Measurements from ENCODE around the gene OR10C1.

GRCh38 chr6:29419516-29419915 lies 19.6 kb upstream of the OR10C1 start:
- TF ChIP-seq ZFP3 (tag by site-specific recombination; IDR thresholded peaks at IDR 0.05; ENCODE audit: low read depth) (no peak), CTCF (tag by site-specific recombination; IDR thresholded peaks at IDR 0.05) (no peak)

All from HEK293 (cell line).